Left ventricle myocardium inferior (tissue), 1 donor: ENCODE measurements around the gene PLCL2. TPM values are rescaled to one million over a fixed set of nuclear protein-coding genes. Genes with fewer than 3 reads are reported as not detected.

ENCODE experiments used
- DNase-seq: peaks from one replicate; pipeline ENCODE4 v3.0.0-alpha.2; 2020
- H3K27ac ChIP-seq: fragments of 200-600 bp; replicated peaks from 2 replicates; pipeline ENCODE4 v1.8.0; 2021
- H3K27me3 ChIP-seq: fragments of 200-600 bp; 2 replicates; pipeline ENCODE4 v1.8.0; 2021; ENCODE audit warnings: low read depth
- H3K36me3 ChIP-seq: fragments of 200-600 bp; 2 replicates; pipeline ENCODE4 v1.8.0; 2021
- H3K4me1 ChIP-seq: fragments of 200-600 bp; 2 replicates; pipeline ENCODE4 v1.8.0; 2021
- H3K4me3 ChIP-seq: fragments of 200-600 bp; 2 replicates; pipeline ENCODE4 v1.8.0; 2021; ENCODE audit warnings: mild to moderate bottlenecking, moderate library complexity
- H3K9me3 ChIP-seq: fragments of 200-600 bp; replicated peaks from 2 replicates; pipeline ENCODE4 v1.8.0; 2021
- intact Hi-C: fragments of 100-400 bp; cut with micrococcal nuclease; formaldehyde crosslinking; loops from one replicate; pipeline ENCODE4 v1.11.0; 2022
- total RNA-seq: library from RNA; stranded (reverse); fragmentation: NEBNext Ultra II Directional; extraction: Animal tissue kit (Norgen Biotek cat#: 25700); gene quantifications from one replicate; pipeline ENCODE4 v1.2.1, GENCODE V29; 2021
- TF ChIP-seq, protein P1 (sequence below): fragments of 200-600 bp; IDR thresholded peaks from 2 replicates; pipeline ENCODE4 v1.8.0; 2021; ENCODE audit warnings: antibody characterized with exemption, mild to moderate bottlenecking, borderline replicate concordance
- donor health status: DM: no; HTN: yes; CAD: no; lungs with severe emphysema.

PLCL2 gene
- total RNA-seq, 1 donor from 2014 or later: 48.1 TPM

DNA sequence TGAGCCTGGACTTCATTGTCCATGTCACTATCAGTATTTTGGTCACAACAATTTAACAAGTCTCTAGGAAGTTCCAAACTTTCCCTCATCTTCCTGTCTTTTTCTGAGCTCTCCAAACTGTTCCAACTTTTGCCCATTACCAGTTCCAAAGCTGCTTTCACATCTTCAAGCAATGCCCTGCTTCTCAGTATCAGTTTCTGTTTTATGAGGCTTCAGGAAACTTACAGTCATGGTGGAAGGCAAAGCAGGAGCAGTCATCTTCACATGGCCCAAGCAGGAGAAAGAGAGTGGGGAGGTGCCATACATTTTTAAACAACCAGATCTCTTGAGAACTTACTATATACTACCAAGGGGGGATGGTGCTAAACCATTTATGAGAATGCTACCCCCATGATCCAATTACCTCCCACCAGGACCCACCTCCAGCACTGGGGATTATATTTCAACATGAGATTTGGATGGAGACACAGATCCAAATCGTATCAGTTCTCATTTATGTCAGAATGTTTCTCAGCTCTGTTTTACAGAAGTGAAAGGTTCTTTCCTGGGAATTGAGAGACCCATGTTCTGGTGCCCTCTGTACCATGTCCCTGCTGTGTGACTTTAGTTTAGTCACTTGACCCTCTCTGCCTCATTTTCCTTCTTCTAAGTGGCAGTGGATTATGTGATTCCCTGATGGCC lies 169.7 kb downstream of the PLCL2 start:
- H3K36me3 ChIP-seq: peaks cover 8% of the 10 kb centered on the region
- peaks cover 16% of the 10 kb centered on the region for H3K9me3 ChIP-seq
- no peak overlapping the region for H3K4me3 ChIP-seq
- H3K4me1 ChIP-seq: peaks cover 37% of the 10 kb centered on the region
- intact Hi-C loops: no loop called here
- DNase-seq: no peak
- TF ChIP-seq, protein P1, sequence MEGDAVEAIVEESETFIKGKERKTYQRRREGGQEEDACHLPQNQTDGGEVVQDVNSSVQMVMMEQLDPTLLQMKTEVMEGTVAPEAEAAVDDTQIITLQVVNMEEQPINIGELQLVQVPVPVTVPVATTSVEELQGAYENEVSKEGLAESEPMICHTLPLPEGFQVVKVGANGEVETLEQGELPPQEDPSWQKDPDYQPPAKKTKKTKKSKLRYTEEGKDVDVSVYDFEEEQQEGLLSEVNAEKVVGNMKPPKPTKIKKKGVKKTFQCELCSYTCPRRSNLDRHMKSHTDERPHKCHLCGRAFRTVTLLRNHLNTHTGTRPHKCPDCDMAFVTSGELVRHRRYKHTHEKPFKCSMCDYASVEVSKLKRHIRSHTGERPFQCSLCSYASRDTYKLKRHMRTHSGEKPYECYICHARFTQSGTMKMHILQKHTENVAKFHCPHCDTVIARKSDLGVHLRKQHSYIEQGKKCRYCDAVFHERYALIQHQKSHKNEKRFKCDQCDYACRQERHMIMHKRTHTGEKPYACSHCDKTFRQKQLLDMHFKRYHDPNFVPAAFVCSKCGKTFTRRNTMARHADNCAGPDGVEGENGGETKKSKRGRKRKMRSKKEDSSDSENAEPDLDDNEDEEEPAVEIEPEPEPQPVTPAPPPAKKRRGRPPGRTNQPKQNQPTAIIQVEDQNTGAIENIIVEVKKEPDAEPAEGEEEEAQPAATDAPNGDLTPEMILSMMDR: no peak
- H3K27me3 ChIP-seq: no peaks in the 10 kb centered on the region
- H3K27ac ChIP-seq: peak overlapping the region; percentile 70

GRCh38 chr3:17054982-17055343 lies 170.2 kb downstream of the PLCL2 start:
- Histone ChIP-seq H3K4me1 (peaks cover 40% of the 10 kb centered on the region), H3K27ac (peak overlapping the region; percentile 70), H3K9me3 (peaks cover 16% of the 10 kb centered on the region), H3K36me3 (peaks cover 8% of the 10 kb centered on the region), H3K27me3 (no peaks in the 10 kb centered on the region), H3K4me3 (no peak overlapping the region)
- intact Hi-C loops: no loop called here
- no peak for DNase-seq
- TF ChIP-seq, protein P1: no peak

- Histone ChIP-seq H3K27ac (peak overlapping the region; percentile 70), H3K36me3 (peaks cover 7% of the 10 kb centered on the region), H3K4me1 (peaks cover 47% of the 10 kb centered on the region), H3K27me3 (no peaks in the 10 kb centered on the region), H3K4me3 (peak overlapping the region; percentile 5), H3K9me3 (peaks cover 16% of the 10 kb centered on the region)
- TF ChIP-seq, protein P1: no peak
- no peak for DNase-seq
- intact Hi-C loops: no loop called here
These were observed 170.9 kb downstream of the PLCL2 start for GRCh38 chr3:17055374-17056276.

DNA sequence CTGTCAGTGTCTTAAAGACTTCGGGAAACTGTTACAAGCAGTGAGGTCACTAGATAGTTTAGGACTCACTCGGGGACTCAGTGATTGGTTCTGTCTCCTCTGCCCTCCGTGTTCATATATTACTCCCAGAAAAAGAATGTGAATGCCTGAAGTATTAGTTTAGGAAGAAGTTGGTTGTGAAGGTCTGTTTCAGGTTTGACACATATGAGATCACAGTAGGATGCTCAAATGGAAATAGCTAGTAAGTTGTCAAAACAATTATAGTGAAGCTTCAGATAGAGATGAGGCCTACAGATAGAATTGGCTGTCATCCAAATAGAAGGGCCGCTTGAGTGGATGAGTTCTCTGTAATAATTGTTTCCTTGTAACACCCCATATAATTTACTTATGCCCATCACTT lies 172.6 kb downstream of the PLCL2 start:
- intact Hi-C loops: no loop called here
- Histone ChIP-seq H3K4me3 (no peak overlapping the region), H3K4me1 (peaks cover 64% of the 10 kb centered on the region), H3K27me3 (no peaks in the 10 kb centered on the region), H3K9me3 (peaks cover 16% of the 10 kb centered on the region), H3K27ac (peak overlapping the region; percentile 70), H3K36me3 (peaks cover 3% of the 10 kb centered on the region)
- TF ChIP-seq, protein P1: no peak
- DNase-seq: no peak

GRCh38 chr3:17059989-17060550 lies 175.3 kb downstream of the PLCL2 start:
- DNase-seq: no peak
- H3K27me3 ChIP-seq: no peaks in the 10 kb centered on the region
- peaks cover 59% of the 10 kb centered on the region for H3K4me1 ChIP-seq
- intact Hi-C loops: no loop called here
- no peaks in the 10 kb centered on the region for H3K9me3 ChIP-seq
- peak overlapping the region; percentile 7 for H3K27ac ChIP-seq
- no peak overlapping the region for H3K4me3 ChIP-seq
- no peaks in the 10 kb centered on the region for H3K36me3 ChIP-seq
- TF ChIP-seq, protein P1: no peak
